AG09309 (cell line): ENCODE results near the gene GTF2F2.

Experiments
- DNase-seq: peaks from one replicate; pipeline ENCODE4 v3.0.0-alpha.2; 2010; ENCODE audit warnings: low read depth
- H3K4me3 ChIP-seq: 2 replicates; pipeline ENCODE4 v1.5.1; 2011; ENCODE audit warnings: mild to moderate bottlenecking, low read depth, low read length, moderate library complexity; ENCODE audit not compliant: control insufficient read depth
- TF ChIP-seq, protein P1 (sequence below): IDR thresholded peaks from 2 replicates; pipeline ENCODE4 v1.5.1; 2011; ENCODE audit warnings: mild to moderate bottlenecking, low read depth, low read length, inconsistent platforms; ENCODE audit not compliant: insufficient read depth, control insufficient read depth; ENCODE audit errors: missing control alignments

Gene GTF2F2

GRCh38 chr13:45220403-45220802 is 100.1 kb downstream of the GTF2F2 start:
- H3K4me3 ChIP-seq, result no peak overlapping the region
- DNase-seq, result no peak
- TF ChIP-seq, protein P1, sequence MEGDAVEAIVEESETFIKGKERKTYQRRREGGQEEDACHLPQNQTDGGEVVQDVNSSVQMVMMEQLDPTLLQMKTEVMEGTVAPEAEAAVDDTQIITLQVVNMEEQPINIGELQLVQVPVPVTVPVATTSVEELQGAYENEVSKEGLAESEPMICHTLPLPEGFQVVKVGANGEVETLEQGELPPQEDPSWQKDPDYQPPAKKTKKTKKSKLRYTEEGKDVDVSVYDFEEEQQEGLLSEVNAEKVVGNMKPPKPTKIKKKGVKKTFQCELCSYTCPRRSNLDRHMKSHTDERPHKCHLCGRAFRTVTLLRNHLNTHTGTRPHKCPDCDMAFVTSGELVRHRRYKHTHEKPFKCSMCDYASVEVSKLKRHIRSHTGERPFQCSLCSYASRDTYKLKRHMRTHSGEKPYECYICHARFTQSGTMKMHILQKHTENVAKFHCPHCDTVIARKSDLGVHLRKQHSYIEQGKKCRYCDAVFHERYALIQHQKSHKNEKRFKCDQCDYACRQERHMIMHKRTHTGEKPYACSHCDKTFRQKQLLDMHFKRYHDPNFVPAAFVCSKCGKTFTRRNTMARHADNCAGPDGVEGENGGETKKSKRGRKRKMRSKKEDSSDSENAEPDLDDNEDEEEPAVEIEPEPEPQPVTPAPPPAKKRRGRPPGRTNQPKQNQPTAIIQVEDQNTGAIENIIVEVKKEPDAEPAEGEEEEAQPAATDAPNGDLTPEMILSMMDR, result no peak

DNA sequence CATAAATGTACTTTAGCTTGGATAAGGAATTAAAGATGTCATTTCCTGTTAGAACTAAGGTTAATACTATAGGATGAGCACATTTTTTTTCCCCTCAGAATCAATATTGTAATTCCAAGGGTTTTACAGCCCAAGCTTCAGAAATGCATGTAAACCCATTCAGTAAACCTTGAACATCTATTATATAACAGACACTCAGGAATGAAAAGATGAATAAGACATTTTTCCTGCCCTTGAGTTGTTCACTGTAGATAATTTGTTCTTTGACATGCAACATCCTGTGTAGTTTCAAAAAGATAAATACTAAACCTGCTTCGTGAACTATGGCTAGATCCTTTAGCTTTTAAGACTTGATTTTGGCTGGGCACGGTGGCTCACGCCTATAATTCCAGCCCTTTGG is 102.2 kb downstream of the GTF2F2 start:
- DNase-seq, result no peak
- TF ChIP-seq, protein P1, result no peak

DNA sequence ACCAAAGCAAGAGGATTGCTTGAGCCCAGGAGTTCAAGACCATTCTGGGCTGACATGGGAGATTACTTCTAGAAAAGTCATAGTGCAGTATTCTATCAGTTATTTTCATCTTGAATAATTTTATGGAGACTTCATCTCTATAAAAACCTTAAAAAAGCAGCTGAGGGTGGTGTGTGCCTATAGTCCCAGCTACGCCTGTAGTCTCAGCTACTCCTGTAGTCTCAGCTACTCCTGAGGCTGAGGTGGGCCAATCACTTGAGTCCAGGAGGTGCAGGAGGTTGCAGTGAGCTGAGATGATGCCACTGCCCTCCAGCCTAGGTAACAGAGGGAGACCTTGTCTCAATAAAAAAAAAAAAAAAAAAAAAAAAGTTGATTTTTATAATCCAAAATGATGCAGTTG is 102.6 kb downstream of the GTF2F2 start:
- DNase-seq, result no peak
- TF ChIP-seq, protein P1, result no peak
- no peak overlapping the region for H3K4me3 ChIP-seq

More for the DNA sequence above, 102.2 kb downstream of the GTF2F2 start:
- no peak overlapping the region for H3K4me3 ChIP-seq

DNA sequence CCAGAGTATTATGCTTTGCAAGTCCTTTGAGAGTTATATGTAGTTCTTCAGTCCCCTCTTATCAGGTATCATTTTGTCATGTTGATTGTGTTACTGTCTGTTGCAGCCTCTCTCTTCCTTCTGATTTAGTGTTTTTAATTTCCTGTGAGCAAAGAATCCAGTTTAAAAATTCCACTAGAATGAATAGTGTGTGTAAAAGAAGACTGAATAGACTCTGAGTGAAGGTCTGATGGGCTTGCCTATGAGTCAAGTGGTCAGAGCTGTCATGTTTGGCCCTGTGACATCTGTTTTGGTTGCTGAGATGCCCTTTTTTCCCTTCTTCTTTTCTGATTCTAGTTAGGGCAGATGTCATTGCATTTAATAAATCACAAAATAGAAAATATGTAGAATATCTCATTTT is 103.9 kb downstream of the GTF2F2 start:
- no peak for DNase-seq
- TF ChIP-seq, protein P1, result no peak
- no peak overlapping the region for H3K4me3 ChIP-seq

- TF ChIP-seq, protein P1, result no peak
- H3K4me3 ChIP-seq, result no peak overlapping the region
- no peak for DNase-seq
Observed at GRCh38 chr13:45225370-45225769, 105.1 kb downstream of the GTF2F2 start.

DNA sequence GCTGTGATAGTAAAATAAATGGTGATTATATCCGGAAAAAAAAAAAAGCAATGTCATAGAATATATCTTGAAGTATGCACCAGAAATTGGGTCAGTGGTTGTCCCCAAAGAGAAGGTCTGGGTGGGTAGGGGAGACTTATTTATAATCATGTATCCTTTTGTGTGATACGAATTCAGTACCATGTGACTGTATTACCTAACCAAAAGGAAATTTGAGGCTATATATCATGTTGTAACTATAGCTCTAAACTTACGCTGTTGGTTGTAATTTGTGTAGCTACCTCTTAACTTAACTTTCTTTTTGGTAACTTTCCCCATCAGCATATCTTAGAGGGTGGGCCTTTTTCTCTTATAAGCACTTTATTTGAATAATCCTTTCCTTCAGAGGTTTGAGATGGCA is 105.7 kb downstream of the GTF2F2 start:
- no peak overlapping the region for H3K4me3 ChIP-seq
- TF ChIP-seq, protein P1, result no peak
- DNase-seq, result no peak

DNA sequence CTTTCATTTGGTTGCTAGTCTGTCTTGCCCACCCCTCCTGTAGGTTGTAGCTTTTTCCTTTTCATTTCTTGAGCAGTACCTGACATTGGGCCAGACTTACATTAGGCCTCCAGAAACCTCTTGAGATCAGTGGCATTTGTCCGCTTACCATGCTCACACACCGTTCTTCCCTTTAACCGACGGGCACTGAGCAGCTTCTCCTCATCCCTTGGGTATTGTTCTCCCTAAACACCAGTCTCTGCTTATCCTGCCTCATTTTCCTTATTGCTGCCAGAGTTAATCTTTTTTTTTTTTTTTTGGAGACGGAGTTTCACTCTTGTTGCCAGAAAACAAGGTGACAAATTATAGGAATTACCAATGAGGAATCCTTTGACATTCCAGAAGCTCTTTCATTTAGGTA is 107.7 kb downstream of the GTF2F2 start:
- TF ChIP-seq, protein P1, result no peak
- H3K4me3 ChIP-seq, result no peak overlapping the region
- no peak for DNase-seq
